Limb (tissue), 2 donors: ENCODE results near the gene BUD23.

Source experiments
- DNase-seq, 2 donors: peaks; one replicate each; pipeline ENCODE4 v3.0.0-alpha.2; 2016; ENCODE audit errors: extremely low spot score in 2 of 2

The BUD23 gene

GRCh38 chr7:73741600-73741999 lies 58.2 kb downstream of the BUD23 start:
- no peak for DNase-seq

- no peak for DNase-seq
Measured at GRCh38 chr7:73742338-73742752, 58.9 kb downstream of the BUD23 start.

DNA sequence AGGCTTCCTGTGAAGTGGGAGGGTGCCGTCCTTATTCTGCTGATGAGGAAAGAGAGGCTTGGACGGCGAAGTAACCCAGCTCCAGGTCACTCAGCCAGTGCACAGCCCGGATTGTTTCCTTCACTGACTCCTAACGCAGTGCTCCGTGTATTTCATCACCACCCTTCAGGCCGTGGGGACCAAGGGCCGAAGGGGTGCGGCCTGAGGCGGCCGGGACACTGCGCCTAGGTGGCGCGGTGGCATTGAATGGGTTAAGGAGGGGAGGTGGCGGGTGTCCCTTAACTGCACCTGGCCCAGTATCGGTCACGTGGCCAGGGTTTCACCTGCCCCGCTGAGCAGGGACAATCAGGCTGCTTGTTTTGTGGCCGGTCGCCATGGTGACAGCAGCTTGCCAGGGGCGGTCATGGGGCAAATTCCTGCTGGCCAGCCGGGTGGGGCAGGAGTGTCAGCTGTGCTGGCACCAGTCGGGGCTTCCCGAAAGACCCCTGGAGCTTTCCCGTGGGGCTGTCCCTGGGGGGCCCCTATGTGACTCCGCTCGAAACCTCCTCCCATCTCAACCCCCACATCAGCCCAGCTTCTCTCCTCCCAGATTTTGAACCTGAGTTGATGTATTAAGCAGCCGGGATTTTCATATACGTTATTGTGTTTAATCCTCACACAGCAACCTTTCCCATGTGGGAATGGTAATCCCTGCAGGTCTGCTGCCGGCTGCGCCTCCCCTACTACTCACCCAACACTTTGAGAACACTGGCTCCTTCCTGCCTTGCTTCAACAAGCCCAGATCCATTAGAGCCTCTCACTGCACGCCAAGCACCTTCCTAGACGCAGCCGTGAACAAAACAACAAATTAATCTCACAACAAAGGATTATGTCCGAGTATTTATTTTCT lies 59.6 kb downstream of the BUD23 start:
- DNase-seq: peak in 1 of 2 donors; percentile 73

GRCh38 chr7:73746378-73746777 lies 63.0 kb downstream of the BUD23 start:
- DNase-seq: no peak
